NCI-H1417 treated with DMSO at 0.1 percent for 48 hours (cell line): ENCODE data around the gene COLEC11.

Source experiments
- DNase-seq: peaks from one replicate; lab custom pipeline; 2025; lab: John Stamatoyannopoulos, UW

COLEC11 gene

DNA sequence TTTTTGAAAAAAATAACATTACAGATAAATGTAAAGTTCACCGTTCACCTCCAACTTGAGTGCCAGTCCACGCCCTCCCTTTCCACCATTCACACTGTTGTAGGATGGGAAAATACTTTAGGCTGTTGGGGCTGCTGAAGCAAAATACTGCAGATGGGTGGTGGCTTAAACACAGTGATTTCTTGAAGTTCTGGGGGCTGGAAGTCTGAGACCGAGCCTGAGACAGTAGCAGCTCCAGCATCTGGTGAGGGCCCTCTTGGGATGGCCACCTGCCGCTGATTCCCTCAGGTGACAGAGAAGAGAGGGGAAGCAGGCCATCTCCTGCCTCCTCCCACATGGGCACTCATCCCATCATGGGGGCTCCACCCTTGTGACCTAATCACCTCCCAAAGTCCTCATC is 80.8 kb downstream of the COLEC11 start:
- DNase-seq, result no peak

DNA sequence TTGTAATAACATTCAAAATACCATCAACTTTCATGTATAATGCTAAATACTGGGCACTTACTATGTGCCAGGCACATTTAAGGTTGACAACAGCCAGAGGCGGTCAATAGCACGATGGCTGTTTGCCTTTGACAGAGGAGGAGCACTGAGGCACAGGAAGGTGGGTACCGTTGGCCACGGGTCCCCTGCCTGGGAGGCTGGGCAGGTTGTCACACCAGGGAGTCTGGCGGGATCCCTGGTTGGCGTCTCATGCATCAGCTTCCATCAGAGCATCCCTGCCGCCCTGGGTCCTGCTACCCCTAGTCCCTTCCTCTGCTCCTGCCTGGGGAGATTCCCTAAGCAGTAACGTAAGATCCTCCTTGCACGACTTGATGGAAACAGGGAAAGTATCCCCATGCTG is 82.5 kb downstream of the COLEC11 start:
- DNase-seq, result no peak

DNA sequence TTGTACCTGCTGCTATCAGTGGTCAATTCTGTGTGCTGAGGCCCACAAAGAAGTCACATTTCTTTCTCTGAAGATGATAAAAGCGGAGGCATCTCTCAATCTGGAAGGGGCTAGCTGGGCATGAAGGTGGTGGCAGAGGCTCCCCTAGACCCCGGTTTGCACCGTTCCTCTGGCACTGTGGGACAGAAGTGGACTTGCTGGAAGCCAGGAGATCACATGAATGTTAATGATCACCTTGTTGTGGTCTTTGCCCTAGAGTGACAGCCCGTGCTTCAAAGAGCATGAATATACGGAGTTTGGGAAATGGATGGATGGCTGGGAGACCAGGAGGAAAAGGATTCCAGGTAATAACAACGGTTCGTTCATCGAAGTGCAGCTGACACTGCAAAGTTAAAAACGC is 83.3 kb downstream of the COLEC11 start:
- DNase-seq, result no peak

DNA sequence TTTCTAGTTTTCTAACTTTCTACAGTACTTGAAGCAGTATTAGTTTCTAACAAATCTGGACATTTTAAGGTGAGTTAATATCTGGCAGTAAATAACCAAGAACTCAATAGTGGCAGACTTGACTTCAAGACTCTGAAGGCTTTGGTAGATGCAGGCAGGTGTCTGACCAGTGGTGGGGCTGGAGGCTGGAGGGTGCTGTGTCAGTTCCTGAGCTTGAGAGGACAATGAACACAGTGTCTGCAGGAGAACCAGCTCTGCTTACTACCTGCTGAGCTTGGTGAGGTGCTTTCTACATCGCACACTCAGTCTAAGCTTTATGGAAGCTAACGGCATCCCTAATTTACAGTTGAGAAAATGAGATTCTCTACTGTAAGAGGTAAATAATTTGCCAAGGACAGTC is 84.3 kb downstream of the COLEC11 start:
- no peak for DNase-seq

DNA sequence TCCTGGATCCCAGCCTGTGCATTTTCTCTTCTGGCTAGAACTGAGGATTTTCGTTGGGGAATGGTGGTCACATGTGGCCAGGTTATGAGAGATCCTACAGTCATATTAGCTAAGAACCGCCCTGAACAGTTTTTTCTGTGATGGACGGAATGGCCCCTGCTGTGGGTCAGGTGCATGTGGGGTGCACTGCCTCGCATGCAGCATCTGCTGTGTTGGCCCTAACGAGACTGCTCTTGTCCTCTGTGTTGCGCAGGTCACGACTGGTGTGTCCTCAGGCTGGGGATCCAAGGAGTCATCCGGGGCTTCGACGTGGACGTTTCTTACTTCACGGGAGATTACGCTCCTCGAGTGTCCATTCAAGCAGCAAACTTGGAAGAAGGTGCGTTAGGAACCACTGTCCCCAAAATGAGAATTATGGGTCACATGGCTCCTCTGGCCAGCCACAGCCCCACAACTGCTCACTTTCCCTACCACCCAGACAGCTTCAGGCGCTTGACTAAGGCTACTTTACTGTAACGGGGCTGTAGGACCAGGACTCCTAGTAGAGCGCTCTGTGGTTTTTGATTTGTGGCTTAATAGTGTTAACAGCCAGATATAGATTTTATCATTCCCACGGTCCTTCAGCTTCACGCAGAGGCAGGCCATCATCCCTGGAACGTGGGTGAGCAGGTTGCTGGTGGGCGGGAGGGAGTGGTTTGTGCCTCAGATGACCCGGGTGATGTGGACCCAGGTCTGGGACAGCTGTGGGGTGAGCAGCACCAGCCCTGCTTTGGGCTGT is 84.9 kb downstream of the COLEC11 start:
- DNase-seq, result no peak

DNA sequence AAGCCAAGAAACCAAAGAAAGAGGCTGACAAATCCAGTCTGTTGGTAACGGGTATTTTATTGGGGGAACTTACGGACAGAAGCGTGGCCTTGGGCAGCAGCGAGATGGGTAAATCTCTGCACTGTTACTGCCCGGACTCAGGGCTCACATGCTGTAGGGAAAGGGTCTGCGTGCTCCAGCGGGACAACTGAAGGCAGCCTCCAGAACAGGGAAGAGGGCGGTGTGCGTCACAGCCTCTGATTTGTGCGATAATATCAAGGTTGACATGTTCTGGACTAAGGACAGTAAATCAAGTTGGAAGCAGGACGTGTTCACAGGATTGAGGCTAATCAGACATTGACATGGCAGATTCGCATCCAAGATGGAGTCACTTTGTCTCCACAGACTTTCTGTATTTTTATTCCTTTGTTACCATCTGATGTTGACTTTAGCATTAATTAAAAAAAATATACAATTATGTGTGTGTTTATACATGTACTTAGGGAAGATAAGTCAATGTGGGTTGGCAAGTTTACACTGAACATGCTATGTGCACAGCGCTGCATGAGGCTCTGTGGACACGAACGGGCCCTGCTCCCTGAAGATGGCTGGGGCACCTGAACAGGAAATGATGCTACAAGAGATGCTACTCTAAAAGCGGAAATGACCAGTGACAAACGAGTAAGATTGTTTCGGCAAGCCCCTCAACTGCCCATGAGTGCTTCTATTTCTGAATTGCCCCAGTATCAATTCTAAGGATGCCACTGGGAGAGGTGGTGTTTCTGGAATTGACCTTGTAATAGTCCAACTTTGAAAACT is 85.8 kb downstream of the COLEC11 start:
- no peak for DNase-seq

DNA sequence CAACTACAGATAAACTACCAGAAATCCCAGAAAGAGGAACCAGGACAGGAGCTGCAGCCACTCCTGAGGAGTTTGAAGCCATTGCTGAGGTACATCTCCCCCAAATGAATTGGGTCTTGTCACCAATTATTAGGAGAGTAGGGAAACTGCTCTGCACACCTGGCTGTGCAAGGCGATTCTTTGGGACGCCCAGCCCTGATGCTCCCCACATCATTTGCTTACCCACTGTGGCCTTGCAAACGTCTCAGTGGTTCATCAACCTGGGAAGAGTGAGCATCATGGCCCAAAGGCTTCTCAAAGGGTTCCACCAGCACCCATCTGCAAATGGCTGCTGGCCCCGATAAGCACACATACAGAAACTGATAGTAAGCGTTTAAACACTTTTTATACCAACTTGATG is 86.7 kb downstream of the COLEC11 start:
- no peak for DNase-seq

DNA sequence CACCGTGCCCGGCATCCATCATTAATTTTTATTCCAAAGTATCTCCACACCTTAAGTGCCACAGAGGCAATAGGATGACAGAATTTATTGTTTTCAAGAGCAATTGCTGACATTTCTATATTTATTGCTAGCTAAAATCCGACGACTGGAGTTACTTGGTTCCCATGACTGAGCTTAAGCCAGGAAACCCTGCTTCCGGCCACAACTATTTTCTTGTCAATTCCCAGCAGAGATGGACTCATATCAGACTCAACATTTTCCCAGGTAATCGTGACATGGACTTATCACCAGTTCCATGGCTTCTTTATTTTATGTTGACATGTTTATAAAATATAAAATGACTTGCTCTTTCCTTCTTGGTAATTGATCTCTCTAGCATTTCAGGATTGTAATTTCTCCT is 87.9 kb downstream of the COLEC11 start:
- DNase-seq, result no peak

DNA sequence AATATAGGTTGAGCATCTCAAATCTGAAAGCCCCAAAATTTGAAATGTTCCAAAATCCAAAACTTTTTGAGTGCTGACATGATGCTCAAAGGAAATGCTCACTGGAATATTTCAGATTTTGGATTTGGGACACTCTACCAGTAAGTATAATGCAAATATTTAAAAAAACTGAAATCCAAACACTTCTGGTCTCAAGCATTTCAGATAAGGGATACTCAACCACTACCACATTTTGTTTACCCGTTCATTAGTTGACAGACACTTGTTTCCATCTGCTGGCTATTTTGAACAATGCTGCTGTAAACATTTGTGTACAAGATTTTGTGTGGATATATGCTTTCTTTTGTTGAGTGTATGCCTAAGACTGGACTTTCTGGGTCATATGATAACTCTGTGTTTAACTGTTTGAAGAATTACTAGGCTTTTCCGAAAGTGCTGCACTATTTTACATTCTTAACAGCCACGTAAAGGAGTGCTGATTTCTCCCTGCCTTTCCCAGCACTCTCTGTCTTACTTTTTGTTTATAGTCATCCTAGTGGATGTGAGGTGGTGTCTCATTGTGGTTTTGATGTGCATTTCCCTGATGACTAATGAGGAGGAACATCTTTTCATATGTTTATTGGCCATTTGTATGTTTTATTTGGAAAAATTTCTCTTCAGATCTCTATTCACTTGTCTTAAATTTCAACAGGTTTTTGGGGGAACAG is 89.0 kb downstream of the COLEC11 start:
- DNase-seq, result no peak

DNA sequence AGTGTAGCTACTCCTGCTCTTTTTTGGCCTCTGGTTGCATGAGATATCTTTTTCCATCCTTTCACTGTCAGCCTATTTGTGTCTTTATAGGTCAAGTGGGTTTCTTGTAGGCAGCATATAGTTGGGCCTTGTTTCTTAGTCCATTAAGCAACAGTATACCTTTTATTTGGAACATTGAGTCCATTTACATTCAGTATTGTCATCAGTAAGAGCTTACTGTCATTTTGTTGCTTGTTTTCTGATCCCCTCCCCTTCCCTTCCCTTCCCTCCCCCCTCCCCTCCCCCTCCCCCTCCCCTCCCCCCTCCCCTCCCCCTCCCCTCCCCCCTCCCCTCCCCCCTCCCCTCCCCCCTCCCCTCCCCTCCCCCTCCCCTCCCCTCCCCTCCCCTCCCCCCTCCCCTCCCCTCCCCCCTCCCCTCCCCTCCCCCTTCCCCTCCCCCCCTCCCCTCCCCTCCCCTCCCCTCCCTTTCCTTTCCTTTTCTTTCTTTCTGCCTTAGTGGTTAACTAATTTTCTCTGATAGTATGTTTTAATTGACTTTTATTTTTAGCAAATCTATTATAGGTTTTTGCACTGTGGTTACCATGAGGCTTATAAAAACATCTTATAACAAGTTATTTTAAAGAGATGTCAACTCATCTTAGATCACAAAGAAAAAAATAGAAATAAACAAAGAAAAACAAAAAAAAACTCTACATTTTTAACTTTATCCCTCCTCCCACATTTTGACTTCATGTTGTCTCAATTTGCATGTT is 95.3 kb downstream of the COLEC11 start:
- DNase-seq, result no peak

DNA sequence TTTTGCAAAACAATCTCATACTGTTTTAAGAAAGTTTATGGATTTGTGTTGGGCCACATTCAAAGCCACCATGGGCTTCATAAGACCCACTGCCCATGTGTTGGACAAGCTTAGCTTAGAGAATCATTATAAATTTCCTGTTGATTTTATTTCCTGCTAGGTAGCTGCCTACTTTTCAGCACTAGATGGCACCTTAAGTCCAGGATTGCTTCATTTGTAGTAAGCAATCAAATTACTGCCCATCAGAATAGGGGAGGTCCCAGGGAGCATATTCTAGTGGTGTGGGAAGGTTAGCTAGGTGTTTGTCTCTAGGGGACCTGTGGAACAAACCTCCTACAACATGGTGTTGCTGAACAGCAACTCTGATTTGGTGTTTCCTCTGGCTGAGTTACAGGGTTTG is 97.5 kb downstream of the COLEC11 start:
- peak; percentile 63 for DNase-seq
